Activated CD8-positive, alpha-beta T cell treated with anti-CD3 and anti-CD28 coated beads for 36 hours (primary cell): ENCODE measurements around the gene CYBB. TPM values are rescaled to one million over a fixed set of nuclear protein-coding genes. Genes with fewer than 3 reads are reported as not detected.

Experiments
- ATAC-seq: fragments of 200-7000 bp; cut with Tn5 transposase; one replicate; pipeline ENCODE4 v1.10.0; 2021; ENCODE audit warnings: mild to moderate bottlenecking, moderate library complexity
- CTCF ChIA-PET: fragments of 350-600 bp; sonication (Branson Sonifier 250); formaldehyde crosslinking; loops from one replicate; lab custom pipeline; 2021; ENCODE audit warnings: antibody characterized with exemption; lab: Charles Lee
- POLR2A ChIA-PET: fragments of 350-600 bp; sonication (Branson Sonifier 250); formaldehyde crosslinking; loops from one replicate; lab custom pipeline; 2021; ENCODE audit warnings: antibody characterized with exemption; lab: Charles Lee
- DNase-seq: peaks from one replicate; pipeline ENCODE4 v3.0.0-alpha.2; 2020
- H3K27ac Mint-ChIP-seq: one replicate; pipeline ENCODE4 v1.8.0; 2021; ENCODE audit warnings: mild to moderate bottlenecking, mixed read lengths
- H3K27me3 Mint-ChIP-seq: one replicate; pipeline ENCODE4 v1.8.0; 2021; ENCODE audit warnings: mixed read lengths
- H3K36me3 Mint-ChIP-seq: one replicate; pipeline ENCODE4 v1.8.0; 2021; ENCODE audit warnings: low read depth, mixed read lengths
- H3K4me1 Mint-ChIP-seq: one replicate; pipeline ENCODE4 v1.8.0; 2021; ENCODE audit warnings: low read depth, mixed read lengths
- H3K4me3 Mint-ChIP-seq: one replicate; pipeline ENCODE4 v1.8.0; 2021; ENCODE audit warnings: mild to moderate bottlenecking, moderate library complexity, mixed read lengths
- H3K9me3 Mint-ChIP-seq: one replicate; pipeline ENCODE4 v1.8.0; 2021; ENCODE audit warnings: mixed read lengths
- CTCF ChIP-seq: fragments of 200-600 bp; IDR thresholded peaks from one replicate; pipeline ENCODE4 v1.8.0; 2022; ENCODE audit warnings: antibody characterized with exemption, mild to moderate bottlenecking
- intact Hi-C: fragments of 100-400 bp; cut with micrococcal nuclease; formaldehyde crosslinking; loops from one replicate; pipeline ENCODE4 v1.10.0; 2022
- total RNA-seq, 2 experiments: library from RNA; stranded (reverse); gene quantifications; one replicate each; pipeline ENCODE4 v1.2.3, GENCODE V29; 2021

CYBB gene
- total RNA-seq, 2 experiments from 2014 or later, result 0.07 to 0.25 TPM

GRCh38 chrX:37812110-37812509, 32.3 kb downstream of the CYBB start:
- H3K36me3 Mint-ChIP-seq, result no peaks in the 10 kb centered on the region
- intact Hi-C loops, result no loop called here
- no peaks in the 10 kb centered on the region for H3K9me3 Mint-ChIP-seq
- no peak overlapping the region for H3K27ac Mint-ChIP-seq
- DNase-seq, result no peak
- POLR2A ChIA-PET, result interaction anchor here (0.7 kb wide), 1 partner anchor 960 kb away, joined by 3 read pairs; no protein-coding TSS in a partner anchor
- CTCF ChIA-PET, result interaction anchor here (1.2 kb wide), 1 partner anchor 13 kb away, joined by 4 read pairs; no protein-coding TSS in a partner anchor
- no peak for ATAC-seq
- no peaks in the 10 kb centered on the region for H3K4me1 Mint-ChIP-seq
- no peaks in the 10 kb centered on the region for H3K27me3 Mint-ChIP-seq
- no peak for TF ChIP-seq CTCF
- H3K4me3 Mint-ChIP-seq, result no peak overlapping the region

- Mint-ChIP-seq H3K4me1 (no peaks in the 10 kb centered on the region), H3K36me3 (no peaks in the 10 kb centered on the region), H3K9me3 (no peaks in the 10 kb centered on the region), H3K27ac (no peak overlapping the region), H3K27me3 (no peaks in the 10 kb centered on the region), H3K4me3 (no peak overlapping the region)
- CTCF ChIA-PET, result interaction anchor here (1.2 kb wide), 1 partner anchor 12 kb away, joined by 4 read pairs; no protein-coding TSS in a partner anchor
- no peak for TF ChIP-seq CTCF
- POLR2A ChIA-PET, result no interaction called here
- intact Hi-C loops, result no loop called here
- no peak for ATAC-seq
- peak; percentile 7 for DNase-seq
These were observed 33.7 kb downstream of the CYBB start for GRCh38 chrX:37813570-37813969.

- H3K4me3 Mint-ChIP-seq, result no peak overlapping the region
- no peaks in the 10 kb centered on the region for H3K4me1 Mint-ChIP-seq
- POLR2A ChIA-PET, result no interaction called here
- H3K9me3 Mint-ChIP-seq, result no peaks in the 10 kb centered on the region
- ATAC-seq (no peak), DNase-seq (no peak)
- CTCF ChIA-PET, result no interaction called here
- TF ChIP-seq CTCF, result no peak
- H3K36me3 Mint-ChIP-seq, result no peaks in the 10 kb centered on the region
- intact Hi-C loops, result no loop called here
- no peak overlapping the region for H3K27ac Mint-ChIP-seq
- H3K27me3 Mint-ChIP-seq, result no peaks in the 10 kb centered on the region
These were observed 35.5 kb downstream of the CYBB start for GRCh38 chrX:37815366-37815765.

GRCh38 chrX:37816766-37817165, 36.9 kb downstream of the CYBB start:
- ATAC-seq, result no peak
- no peak for TF ChIP-seq CTCF
- CTCF ChIA-PET, result interaction anchor here (1.0 to 2.1 kb wide), 2 partner anchors 9 to 72 kb away, joined by 4 to 10 read pairs; no protein-coding TSS in a partner anchor
- Mint-ChIP-seq H3K27ac (no peak overlapping the region), H3K36me3 (no peaks in the 10 kb centered on the region), H3K4me1 (no peaks in the 10 kb centered on the region), H3K4me3 (no peak overlapping the region), H3K27me3 (no peaks in the 10 kb centered on the region), H3K9me3 (no peaks in the 10 kb centered on the region)
- intact Hi-C loops, result no loop called here
- POLR2A ChIA-PET, result no interaction called here
- DNase-seq, result no peak

GRCh38 chrX:37817176-37817575, 37.3 kb downstream of the CYBB start:
- Mint-ChIP-seq H3K36me3 (no peaks in the 10 kb centered on the region), H3K4me3 (no peak overlapping the region), H3K4me1 (no peaks in the 10 kb centered on the region), H3K27ac (no peak overlapping the region), H3K9me3 (no peaks in the 10 kb centered on the region), H3K27me3 (no peaks in the 10 kb centered on the region)
- TF ChIP-seq CTCF, result no peak
- no peak for DNase-seq
- ChIA-PET CTCF (interaction anchor here (1.0 to 2.1 kb wide), 2 partner anchors 8 to 72 kb away, joined by 4 to 10 read pairs; no protein-coding TSS in a partner anchor), POLR2A (no interaction called here)
- intact Hi-C loops, result no loop called here
- no peak for ATAC-seq
